NCI-H2029 treated with DMSO at 0.1 percent for 48 hours (cell line): Measurements from ENCODE around the gene EGFR.

ENCODE experiments used
- DNase-seq: peaks from one replicate; lab custom pipeline; 2025; lab: John Stamatoyannopoulos, UW

The EGFR gene

GRCh38 chr7:55249332-55249731 lies 230.5 kb downstream of the EGFR start:
- no peak for DNase-seq

GRCh38 chr7:55250313-55250712 lies 231.5 kb downstream of the EGFR start:
- DNase-seq: no peak

GRCh38 chr7:55251313-55251712 lies 232.5 kb downstream of the EGFR start:
- DNase-seq: no peak

GRCh38 chr7:55251911-55252310 lies 233.1 kb downstream of the EGFR start:
- no peak for DNase-seq

GRCh38 chr7:55252386-55252785 lies 233.6 kb downstream of the EGFR start:
- DNase-seq: no peak

- no peak for DNase-seq
Measured at GRCh38 chr7:55253188-55253587, 234.4 kb downstream of the EGFR start.

GRCh38 chr7:55254242-55254595 lies 235.4 kb downstream of the EGFR start:
- DNase-seq: no peak

GRCh38 chr7:55254596-55255495 lies 236.0 kb downstream of the EGFR start:
- DNase-seq: peak; percentile 18

GRCh38 chr7:55255496-55256445 lies 237.0 kb downstream of the EGFR start:
- DNase-seq: peak; percentile 47

GRCh38 chr7:55258631-55259030 lies 239.8 kb downstream of the EGFR start:
- DNase-seq: no peak

- DNase-seq: no peak
Measured at GRCh38 chr7:55260171-55260570, 241.4 kb downstream of the EGFR start.

- no peak for DNase-seq
Measured at GRCh38 chr7:55260676-55261385, 242.0 kb downstream of the EGFR start.
